Panc1 (cell line): ENCODE results near the gene CADM1.

Experiments used
- POLR2AphosphoS5 ChIP-seq: IDR thresholded peaks from 2 replicates; pipeline ENCODE4 v1.6.1; 2012; ENCODE audit warnings: mild to moderate bottlenecking, low read depth, low read length, moderate library complexity
- REST ChIP-seq, 2 experiments: IDR thresholded peaks; 2 replicates each; pipeline ENCODE4 v1.6.1; 2011 to 2012; ENCODE audit warnings: low read depth in 2 of 2, control low read depth in 1 of 2, low read length in 1 of 2, mild to moderate bottlenecking in 1 of 2, moderate library complexity in 1 of 2; ENCODE audit not compliant: insufficient read depth in 1 of 2
- SIN3A ChIP-seq: IDR thresholded peaks from 2 replicates; pipeline ENCODE4 v1.6.1; 2012; ENCODE audit warnings: low read depth, mild to moderate bottlenecking, low read length, moderate library complexity, borderline replicate concordance; ENCODE audit not compliant: insufficient read depth
- TCF7L2 ChIP-seq: IDR thresholded peaks from 2 replicates; pipeline ENCODE4 v1.6.1; 2011; ENCODE audit warnings: mild to moderate bottlenecking, low read depth, low read length, inconsistent platforms
- TF ChIP-seq, protein P1 (sequence below): fragments of 450-650 bp; IDR thresholded peaks from 2 replicates; pipeline ENCODE4 v1.5.1; 2017; ENCODE audit warnings: mild to moderate bottlenecking

- TF ChIP-seq REST (IDR thresholded peaks at IDR 0.05; ENCODE audit: insufficient read depth in 1 of 2, low read depth in 2 of 2, low read length in 1 of 2) (no peak), POLR2AphosphoS5 (no peak), TCF7L2 (no peak), SIN3A (no peak)
- TF ChIP-seq, protein P1, sequence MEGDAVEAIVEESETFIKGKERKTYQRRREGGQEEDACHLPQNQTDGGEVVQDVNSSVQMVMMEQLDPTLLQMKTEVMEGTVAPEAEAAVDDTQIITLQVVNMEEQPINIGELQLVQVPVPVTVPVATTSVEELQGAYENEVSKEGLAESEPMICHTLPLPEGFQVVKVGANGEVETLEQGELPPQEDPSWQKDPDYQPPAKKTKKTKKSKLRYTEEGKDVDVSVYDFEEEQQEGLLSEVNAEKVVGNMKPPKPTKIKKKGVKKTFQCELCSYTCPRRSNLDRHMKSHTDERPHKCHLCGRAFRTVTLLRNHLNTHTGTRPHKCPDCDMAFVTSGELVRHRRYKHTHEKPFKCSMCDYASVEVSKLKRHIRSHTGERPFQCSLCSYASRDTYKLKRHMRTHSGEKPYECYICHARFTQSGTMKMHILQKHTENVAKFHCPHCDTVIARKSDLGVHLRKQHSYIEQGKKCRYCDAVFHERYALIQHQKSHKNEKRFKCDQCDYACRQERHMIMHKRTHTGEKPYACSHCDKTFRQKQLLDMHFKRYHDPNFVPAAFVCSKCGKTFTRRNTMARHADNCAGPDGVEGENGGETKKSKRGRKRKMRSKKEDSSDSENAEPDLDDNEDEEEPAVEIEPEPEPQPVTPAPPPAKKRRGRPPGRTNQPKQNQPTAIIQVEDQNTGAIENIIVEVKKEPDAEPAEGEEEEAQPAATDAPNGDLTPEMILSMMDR: no peak
Measured at GRCh38 chr11:115361025-115361424, 143.2 kb downstream of the CADM1 start.
